Fibroblast of lung (primary cell): ENCODE results near the gene SPAG8.

Source experiments
- EZH2 ChIP-seq: IDR thresholded peaks from 2 replicates; pipeline ENCODE4 v1.5.1; 2012; ENCODE audit warnings: low read length, control low read depth, mild to moderate bottlenecking; ENCODE audit errors: missing control alignments
- TF ChIP-seq, protein P1 (sequence below), 2 donors: IDR thresholded peaks in 1 of 2; conservative IDR thresholded peaks in 1 of 2; 1 replicate in 1 of 2; 2 replicates in 1 of 2; pipeline ENCODE4 v1.5.1; 2011 to 2012; ENCODE audit warnings: low read length in 2 of 2, control low read depth in 1 of 2, inconsistent platforms in 1 of 2, low read depth in 1 of 2, mild to moderate bottlenecking in 1 of 2

GRCh38 chr9:35763181-35763580 lies 48.9 kb downstream of the SPAG8 start:
- TF ChIP-seq EZH2: no peak
- TF ChIP-seq, protein P1, sequence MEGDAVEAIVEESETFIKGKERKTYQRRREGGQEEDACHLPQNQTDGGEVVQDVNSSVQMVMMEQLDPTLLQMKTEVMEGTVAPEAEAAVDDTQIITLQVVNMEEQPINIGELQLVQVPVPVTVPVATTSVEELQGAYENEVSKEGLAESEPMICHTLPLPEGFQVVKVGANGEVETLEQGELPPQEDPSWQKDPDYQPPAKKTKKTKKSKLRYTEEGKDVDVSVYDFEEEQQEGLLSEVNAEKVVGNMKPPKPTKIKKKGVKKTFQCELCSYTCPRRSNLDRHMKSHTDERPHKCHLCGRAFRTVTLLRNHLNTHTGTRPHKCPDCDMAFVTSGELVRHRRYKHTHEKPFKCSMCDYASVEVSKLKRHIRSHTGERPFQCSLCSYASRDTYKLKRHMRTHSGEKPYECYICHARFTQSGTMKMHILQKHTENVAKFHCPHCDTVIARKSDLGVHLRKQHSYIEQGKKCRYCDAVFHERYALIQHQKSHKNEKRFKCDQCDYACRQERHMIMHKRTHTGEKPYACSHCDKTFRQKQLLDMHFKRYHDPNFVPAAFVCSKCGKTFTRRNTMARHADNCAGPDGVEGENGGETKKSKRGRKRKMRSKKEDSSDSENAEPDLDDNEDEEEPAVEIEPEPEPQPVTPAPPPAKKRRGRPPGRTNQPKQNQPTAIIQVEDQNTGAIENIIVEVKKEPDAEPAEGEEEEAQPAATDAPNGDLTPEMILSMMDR (conservative IDR thresholded peaks at IDR 0.05 in 1 of 2, IDR thresholded peaks at IDR 0.05 in 1 of 2; ENCODE audit: low read depth in 1 of 2, low read length in 2 of 2): no peak
